ENCODE measurements around the gene AMFR. TPM values are rescaled to one million over a fixed set of nuclear protein-coding genes. Genes with fewer than 3 reads are reported as not detected.

Gene AMFR
- total RNA-seq, 4 donors from 2014 or later: 110 to 130 (median 126) TPM

DNA sequence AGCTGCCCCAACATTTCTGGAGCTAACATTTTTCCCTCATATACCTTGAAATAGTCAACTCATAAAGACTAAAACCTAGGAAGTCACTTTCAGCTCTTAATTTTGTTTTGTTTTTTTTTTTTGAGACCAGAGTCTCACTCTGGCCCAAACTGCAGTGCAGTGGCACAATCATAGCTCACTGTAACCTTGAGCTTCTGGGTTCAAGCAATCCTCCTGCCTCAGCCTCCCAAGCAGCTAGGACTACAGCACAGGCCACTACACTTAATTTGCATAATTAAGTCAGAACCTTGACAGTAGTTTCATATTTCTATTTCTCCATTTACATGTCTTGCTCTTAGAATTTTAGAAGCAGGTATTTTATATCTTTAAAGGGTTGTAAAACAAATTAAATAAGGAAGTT lies 4.7 kb downstream of the AMFR start:
- Histone ChIP-seq H3K36me3 (no peaks in the 10 kb centered on the region), H3K4me1 (peaks cover 37% of the 10 kb centered on the region), H3K27me3 (no peaks in the 10 kb centered on the region), H3K9me3 (no peaks in the 10 kb centered on the region), H3K27ac (no peak overlapping the region), H3K4me3 (no peak overlapping the region)
- TF ChIP-seq EP300 (IDR thresholded peaks at IDR 0.05) (no peak), CTCF (IDR thresholded peaks at IDR 0.05) (no peak), POLR2A (IDR thresholded peaks at IDR 0.05) (no peak)
- no peak for DNase-seq (ENCODE audit: low spot score in 2 of 2)

GRCh38 chr16:56419740-56420548 lies 5.4 kb downstream of the AMFR start:
- Histone ChIP-seq H3K4me1 (peaks cover 41% of the 10 kb centered on the region), H3K27ac (no peak overlapping the region), H3K9me3 (no peaks in the 10 kb centered on the region), H3K36me3 (no peaks in the 10 kb centered on the region), H3K27me3 (no peaks in the 10 kb centered on the region), H3K4me3 (no peak overlapping the region)
- WGBS: 79% methylated on average over 8 of the region's 8 CpGs
- DNase-seq (ENCODE audit: low spot score in 2 of 2): no peak
- TF ChIP-seq POLR2AphosphoS5 (IDR thresholded peaks at IDR 0.05) (no peak), EP300 (IDR thresholded peaks at IDR 0.05) (no peak), POLR2A (IDR thresholded peaks at IDR 0.05) (no peak), CTCF (IDR thresholded peaks at IDR 0.05) (no peak)

GRCh38 chr16:56417138-56417537 lies 8.2 kb downstream of the AMFR start:
- Histone ChIP-seq H3K36me3 (peaks cover 9% of the 10 kb centered on the region), H3K27ac (no peak overlapping the region), H3K4me3 (no peak overlapping the region), H3K4me1 (peaks cover 17% of the 10 kb centered on the region), H3K27me3 (no peaks in the 10 kb centered on the region), H3K9me3 (no peaks in the 10 kb centered on the region)
- 95% methylated on average over 4 of the region's 4 CpGs for WGBS
- TF ChIP-seq POLR2A (IDR thresholded peaks at IDR 0.05) (no peak), CTCF (IDR thresholded peaks at IDR 0.05) (no peak), POLR2AphosphoS5 (IDR thresholded peaks at IDR 0.05) (no peak)
- DNase-seq (ENCODE audit: low spot score in 2 of 2): no peak

- H3K27ac ChIP-seq: no peak overlapping the region
- peaks cover 14% of the 10 kb centered on the region for H3K36me3 ChIP-seq
- DNase-seq (ENCODE audit: low spot score in 2 of 2): no peak
- 74% methylated on average over 4 of the region's 4 CpGs for WGBS
- no peak overlapping the region for H3K4me3 ChIP-seq
- peaks cover 13% of the 10 kb centered on the region for H3K4me1 ChIP-seq
- no peaks in the 10 kb centered on the region for H3K9me3 ChIP-seq
- TF ChIP-seq POLR2A (IDR thresholded peaks at IDR 0.05) (no peak), CTCF (IDR thresholded peaks at IDR 0.05) (no peak), POLR2AphosphoS5 (IDR thresholded peaks at IDR 0.05) (no peak), EP300 (IDR thresholded peaks at IDR 0.05) (no peak)
- H3K27me3 ChIP-seq: no peaks in the 10 kb centered on the region
Observed at GRCh38 chr16:56415875-56416274, 9.5 kb downstream of the AMFR start.

DNA sequence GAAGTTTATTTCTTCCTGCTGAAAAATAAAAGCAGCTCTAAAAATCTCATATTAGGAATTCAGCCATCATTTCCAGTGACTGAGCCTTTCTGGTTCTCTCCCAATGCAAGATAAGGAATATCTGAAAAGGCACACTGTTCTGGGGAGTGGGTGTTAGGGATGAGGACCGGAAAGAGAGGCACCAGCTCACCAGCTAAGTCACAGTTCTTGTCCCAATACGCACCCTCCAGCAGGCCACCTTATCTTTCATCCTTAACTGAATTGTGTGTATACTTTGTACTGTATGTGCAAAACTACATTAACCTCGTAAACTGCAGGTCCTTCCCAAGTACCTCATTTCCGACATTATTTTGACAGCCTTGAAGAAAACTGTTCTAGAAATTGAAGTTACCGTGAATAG lies 11.0 kb downstream of the AMFR start:
- no peak overlapping the region for H3K4me3 ChIP-seq
- H3K9me3 ChIP-seq: no peaks in the 10 kb centered on the region
- DNase-seq (ENCODE audit: low spot score in 2 of 2): no peak
- peaks cover 20% of the 10 kb centered on the region for H3K36me3 ChIP-seq
- TF ChIP-seq CTCF (IDR thresholded peaks at IDR 0.05) (no peak), POLR2A (IDR thresholded peaks at IDR 0.05) (no peak), POLR2AphosphoS5 (IDR thresholded peaks at IDR 0.05) (no peak), EP300 (IDR thresholded peaks at IDR 0.05) (no peak)
- no peaks in the 10 kb centered on the region for H3K27me3 ChIP-seq
- H3K4me1 ChIP-seq: peaks cover 6% of the 10 kb centered on the region
- H3K27ac ChIP-seq: no peak overlapping the region
- WGBS: 93% methylated on average over 5 of the region's 5 CpGs

All from suprapubic skin (tissue), 4 donors.